Anterior cingulate cortex (tissue), 58 donors: ENCODE measurements around the gene PLCL1.

ENCODE experiments used
- DNase-seq, 58 donors: peaks; one replicate each; lab custom pipeline; 2025; lab: John Stamatoyannopoulos, UW

PLCL1 gene

GRCh38 chr2:198040835-198041234 lies 236.4 kb downstream of the PLCL1 start:
- DNase-seq = no peak

GRCh38 chr2:198042189-198042588 lies 237.8 kb downstream of the PLCL1 start:
- no peak for DNase-seq

DNA sequence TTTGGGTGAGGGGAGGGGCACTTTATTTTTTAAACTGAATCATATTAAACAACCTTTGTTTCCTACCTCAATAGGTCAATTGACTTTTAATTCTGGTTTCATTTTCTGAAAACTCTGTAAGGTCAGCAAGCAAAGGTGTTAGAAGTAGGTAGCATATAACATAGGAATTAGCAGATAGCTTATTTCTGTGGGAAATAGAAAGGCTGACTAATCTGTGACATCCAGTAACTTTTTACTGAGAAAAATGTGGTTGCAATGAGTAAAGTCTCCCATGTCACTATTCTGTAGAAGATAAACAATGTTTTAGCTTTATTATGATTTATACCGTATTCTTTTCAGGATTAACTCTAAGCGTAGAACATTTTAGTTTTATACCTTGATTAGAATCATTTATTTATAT lies 240.4 kb downstream of the PLCL1 start:
- no peak for DNase-seq

DNA sequence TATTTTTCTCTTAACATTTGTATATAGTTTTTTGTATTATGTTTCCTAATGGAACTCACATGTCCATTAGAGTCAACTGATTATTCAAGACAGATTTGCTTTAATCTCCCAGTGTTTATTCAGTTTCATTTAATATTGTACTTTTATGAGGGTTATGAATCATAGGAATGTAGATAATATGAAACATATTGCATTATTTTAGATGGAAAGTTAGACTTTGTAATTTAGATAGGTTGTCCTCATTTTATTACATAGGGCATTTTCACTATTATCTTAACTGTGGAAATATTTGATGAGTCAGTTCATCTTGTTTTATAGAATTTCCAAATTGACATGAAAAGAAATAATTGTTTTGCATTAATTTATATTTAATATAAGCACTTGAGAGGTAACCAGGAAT lies 240.8 kb downstream of the PLCL1 start:
- no peak for DNase-seq

DNA sequence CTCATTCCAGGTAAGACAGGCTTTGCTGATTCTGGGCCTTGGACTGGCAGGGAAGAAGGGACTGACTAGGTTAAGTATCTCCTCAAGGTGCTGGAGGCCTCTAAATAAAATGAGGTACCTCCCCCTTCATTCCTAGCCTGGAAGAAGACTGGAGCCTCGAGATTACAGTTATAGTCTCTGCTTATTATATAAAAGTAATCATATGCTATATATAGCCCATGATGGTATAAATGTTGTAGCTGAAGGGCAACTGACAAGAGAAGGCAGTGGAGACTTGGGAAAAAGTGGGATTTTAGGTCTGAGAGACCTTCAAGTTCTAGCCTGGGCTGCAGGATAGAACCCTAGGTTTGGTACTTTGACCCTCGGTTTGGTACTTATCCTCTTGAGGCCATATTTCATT lies 248.3 kb downstream of the PLCL1 start:
- no peak for DNase-seq

GRCh38 chr2:198053148-198053547 lies 248.8 kb downstream of the PLCL1 start:
- peak in 11 of 58 donors; percentile 0 to 40 (median 10) for DNase-seq

DNA sequence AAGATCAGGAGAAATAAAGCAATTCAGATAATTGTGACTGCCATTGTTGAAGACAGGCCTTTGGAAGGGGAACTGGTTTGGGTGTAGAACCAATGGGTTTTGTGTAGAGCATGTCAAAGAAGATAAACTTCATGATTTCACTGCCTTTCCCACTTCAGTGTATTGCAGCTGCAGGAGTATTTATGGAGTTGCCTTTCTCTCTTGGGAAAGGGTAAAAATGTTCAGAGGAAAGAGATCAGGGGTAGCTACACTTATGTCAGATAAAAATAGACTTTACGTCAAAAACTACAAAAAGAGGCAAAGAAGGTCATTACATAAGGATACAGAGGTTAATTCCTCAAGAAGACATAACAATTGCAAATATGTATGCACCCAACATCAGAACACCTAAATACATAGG lies 249.4 kb downstream of the PLCL1 start:
- DNase-seq = no peak

- peak in 11 of 58 donors; percentile 0 to 33 (median 14) for DNase-seq
These were observed 249.9 kb downstream of the PLCL1 start for GRCh38 chr2:198054299-198054698.

- DNase-seq = no peak
These were observed 251.3 kb downstream of the PLCL1 start for GRCh38 chr2:198055716-198056115.

GRCh38 chr2:198056836-198057235 lies 252.4 kb downstream of the PLCL1 start:
- no peak for DNase-seq

DNA sequence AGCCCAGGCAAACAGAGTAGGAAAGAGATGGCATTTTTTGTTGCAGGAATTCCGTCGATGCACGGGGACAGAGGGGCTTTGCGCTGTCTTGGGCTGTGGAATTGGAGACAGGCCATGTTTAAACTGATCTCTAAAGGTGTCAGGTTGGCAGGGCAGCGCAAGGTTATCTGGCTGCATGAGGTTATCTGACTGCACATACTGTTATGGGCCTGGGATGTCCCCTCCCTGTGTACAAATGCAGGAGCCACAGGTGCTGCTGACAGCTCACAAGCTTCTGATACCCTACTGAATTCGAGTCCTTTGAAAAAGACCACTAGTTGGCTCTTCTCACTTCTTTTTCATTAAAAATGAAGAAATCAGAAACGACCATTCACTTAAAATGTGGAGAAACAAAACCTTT lies 255.4 kb downstream of the PLCL1 start:
- no peak for DNase-seq

GRCh38 chr2:198060277-198060676 lies 255.9 kb downstream of the PLCL1 start:
- DNase-seq = no peak

GRCh38 chr2:198062826-198063225 lies 258.4 kb downstream of the PLCL1 start:
- no peak for DNase-seq

DNA sequence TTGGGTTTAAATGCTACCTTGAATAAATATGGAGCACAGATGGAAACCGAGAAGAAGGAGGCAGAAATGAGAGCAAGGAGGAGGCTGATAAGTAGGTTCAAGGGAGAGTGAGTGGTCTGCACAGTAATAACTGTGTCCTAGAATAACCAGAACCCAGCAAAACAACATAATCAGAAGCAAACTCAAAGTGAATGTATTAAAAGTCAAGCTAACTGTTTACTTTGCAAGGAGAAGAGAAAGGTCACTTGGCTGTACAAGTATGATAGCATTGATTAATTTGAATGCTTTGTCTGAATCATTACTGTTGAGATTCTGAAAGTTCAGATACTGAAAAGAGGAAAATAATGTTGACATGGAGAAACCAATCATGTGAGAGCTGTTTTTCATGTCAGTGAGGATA lies 258.8 kb downstream of the PLCL1 start:
- DNase-seq = no peak

DNA sequence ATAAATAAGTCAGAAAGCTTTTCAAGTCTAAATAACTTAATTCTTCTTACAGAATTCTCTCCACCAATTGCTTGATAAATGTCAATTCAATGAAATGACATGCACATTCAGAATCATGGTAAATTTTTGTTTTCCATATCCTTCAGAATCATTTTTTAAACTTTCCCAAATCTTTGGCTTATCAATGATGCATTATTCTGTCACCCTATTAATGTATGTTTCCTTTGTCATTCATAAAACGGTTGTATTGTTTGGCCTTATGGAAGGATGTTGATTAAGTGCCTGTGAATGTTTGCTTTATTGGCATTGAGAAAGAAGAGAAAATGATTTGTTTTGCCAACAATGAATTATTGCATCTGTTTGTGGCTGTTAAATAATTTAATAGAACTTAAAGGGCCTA lies 260.9 kb downstream of the PLCL1 start:
- DNase-seq = no peak

- DNase-seq = no peak
These were observed 262.2 kb downstream of the PLCL1 start for GRCh38 chr2:198066597-198066996.

DNA sequence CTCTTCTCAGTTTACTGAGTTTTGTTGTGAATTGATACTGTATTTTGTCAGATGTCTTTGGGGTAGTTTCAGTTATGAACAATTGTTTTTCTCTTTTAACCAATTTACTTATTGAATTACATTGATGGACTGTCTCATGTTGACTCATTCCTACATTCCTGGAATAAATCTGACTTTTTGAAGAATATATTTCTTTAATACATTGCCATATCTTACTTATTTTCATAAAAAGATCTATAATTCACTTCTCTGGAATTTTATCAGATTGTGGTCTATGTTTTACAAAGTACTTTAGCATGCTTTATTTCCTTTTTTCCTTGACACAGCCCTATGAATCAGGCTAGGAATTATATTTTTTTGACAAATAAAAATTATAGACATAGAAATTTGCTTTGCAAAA lies 268.3 kb downstream of the PLCL1 start:
- no peak for DNase-seq

- no peak for DNase-seq
These were observed 268.9 kb downstream of the PLCL1 start for GRCh38 chr2:198073253-198073652.

DNA sequence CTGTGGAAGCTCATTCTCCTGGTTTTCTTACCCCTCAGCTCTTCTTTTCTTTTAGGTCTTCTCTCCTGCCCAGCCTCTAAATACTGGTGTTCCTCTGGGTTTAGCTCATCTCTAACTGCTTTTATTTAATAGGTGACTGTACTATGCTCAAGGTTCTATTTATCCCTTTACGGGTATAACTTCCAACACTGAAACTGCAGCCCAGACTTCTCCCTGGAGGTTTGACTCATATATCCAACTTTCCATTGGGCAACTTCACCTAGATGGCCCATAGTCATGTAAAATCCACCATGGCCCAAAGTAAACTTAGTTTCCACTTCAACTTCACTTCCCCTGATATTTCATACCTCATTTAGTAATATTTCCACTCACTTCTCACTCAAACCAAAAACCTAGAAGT lies 273.1 kb downstream of the PLCL1 start:
- no peak for DNase-seq

GRCh38 chr2:198080879-198081765 lies 276.7 kb downstream of the PLCL1 start:
- DNase-seq = no peak

DNA sequence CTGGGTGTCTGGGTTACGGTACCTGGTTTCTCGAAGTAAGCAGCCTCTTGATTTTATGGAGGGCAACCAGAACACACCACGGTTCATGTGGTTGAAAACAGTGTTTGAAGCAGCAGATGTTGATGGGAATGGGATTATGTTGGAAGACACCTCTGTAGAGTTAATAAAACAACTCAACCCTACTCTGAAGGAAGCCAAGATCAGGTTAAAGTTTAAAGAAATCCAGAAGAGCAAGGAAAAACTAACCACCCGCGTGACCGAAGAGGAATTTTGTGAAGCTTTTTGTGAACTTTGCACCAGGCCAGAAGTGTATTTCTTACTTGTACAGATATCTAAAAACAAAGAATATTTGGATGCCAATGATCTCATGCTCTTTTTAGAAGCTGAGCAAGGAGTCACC lies 279.8 kb downstream of the PLCL1 start:
- no peak for DNase-seq

DNA sequence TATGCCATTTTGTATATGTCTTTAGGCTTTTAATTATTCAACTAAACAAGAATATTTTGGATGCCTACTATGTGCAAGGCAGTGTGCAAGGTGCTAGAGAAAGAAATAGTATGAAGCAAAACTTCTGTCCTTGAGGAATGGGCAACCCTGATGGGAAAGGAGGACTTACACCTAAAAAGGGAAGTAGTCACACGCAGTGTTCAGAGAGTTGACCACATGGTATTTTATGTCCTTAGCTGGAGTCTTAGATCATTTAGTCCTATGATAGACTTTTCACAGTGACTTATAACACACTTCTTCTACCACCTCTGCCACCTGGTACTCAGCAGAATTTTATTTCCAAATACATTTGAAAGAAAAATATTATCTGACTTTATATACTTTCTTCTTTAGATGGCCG lies 291.6 kb downstream of the PLCL1 start:
- DNase-seq = no peak

- DNase-seq = peak in 2 of 58 donors; percentile 4 to 22
These were observed 292.6 kb downstream of the PLCL1 start for GRCh38 chr2:198096965-198097364.
